ENCODE data around the gene FAM53B.

FAM53B gene

DNA sequence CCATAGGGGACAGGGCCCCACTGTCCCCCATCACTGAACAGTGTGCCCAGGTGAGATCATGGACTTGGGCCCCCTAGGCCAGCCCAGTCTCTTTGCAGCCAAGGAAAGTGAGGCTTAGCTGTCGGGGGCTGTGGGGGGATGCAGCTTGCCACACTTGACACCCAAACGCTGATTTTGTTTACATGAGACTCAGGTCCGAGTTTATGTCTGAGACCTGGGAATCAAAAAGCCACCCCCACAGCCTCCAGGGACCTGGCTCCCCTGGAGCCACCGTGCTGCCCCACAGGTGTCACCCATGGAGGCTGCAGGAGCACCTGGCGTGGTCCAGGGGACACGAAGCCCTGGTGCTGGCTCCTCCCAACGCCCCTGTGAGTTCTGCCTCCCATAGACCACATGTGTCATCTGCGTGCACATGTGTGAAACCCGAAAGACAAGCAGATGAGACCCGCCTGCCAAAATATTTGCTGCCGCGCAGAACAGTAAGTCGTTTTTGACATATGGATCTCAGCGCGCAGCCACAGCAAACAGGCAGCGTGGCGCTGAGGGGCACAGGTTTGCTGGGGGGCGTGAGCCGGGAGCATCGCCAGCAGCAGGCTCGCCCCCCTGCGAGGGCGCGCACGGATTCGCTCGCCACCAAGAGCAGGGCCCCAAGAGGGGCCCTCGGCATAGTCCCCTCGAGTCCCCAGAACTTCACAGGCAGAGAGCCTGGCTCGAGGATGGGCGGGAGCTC lies 170.3 kb downstream of the FAM53B start:
- no peak for DNase-seq

- DNase-seq = no peak
Measured at GRCh38 chr10:124572751-124573150, 171.4 kb downstream of the FAM53B start.

DNA sequence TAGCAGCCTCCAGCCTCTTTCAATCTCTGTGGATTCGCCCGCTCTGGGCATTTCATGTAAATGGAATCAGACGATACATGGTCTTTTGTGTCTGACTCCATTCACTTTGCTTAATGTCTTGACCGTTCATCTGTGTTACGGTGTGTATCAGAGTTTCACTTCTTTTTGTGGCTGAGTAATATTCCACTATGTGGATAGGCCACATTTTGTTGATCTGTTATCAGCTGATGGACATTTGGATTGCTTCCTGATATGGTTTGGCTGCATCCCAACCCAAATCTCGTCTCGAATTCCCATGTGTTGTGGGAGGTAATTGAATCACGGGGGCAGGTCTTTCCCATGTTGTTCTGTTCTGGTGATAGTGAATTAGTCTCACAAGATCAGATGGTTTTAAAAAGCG lies 173.5 kb downstream of the FAM53B start:
- no peak for DNase-seq

GRCh38 chr10:124569623-124570470 lies 174.3 kb downstream of the FAM53B start:
- DNase-seq = no peak
